Measurements from ENCODE around the gene C3orf49.

- TF ChIP-seq NFIC (IDR thresholded peaks at IDR 0.05) (no peak), REST (IDR thresholded peaks at IDR 0.05; ENCODE audit: borderline replicate concordance) (no peak), REST (CRISPR knock-in tag; IDR thresholded peaks at IDR 0.05; ENCODE audit: low read depth) (no peak), ZNF224 (CRISPR knock-in tag; IDR thresholded peaks at IDR 0.05) (no peak), IRF2 (CRISPR knock-in tag; IDR thresholded peaks at IDR 0.05) (no peak), MTA1 (IDR thresholded peaks at IDR 0.05; ENCODE audit: borderline replicate concordance) (no peak), ZFP36 (IDR thresholded peaks at IDR 0.05; ENCODE audit: low read depth, low read length, partially characterized antibody) (no peak), SIN3A (IDR thresholded peaks at IDR 0.05; ENCODE audit: borderline replicate concordance in 2 of 2, control insufficient read depth in 1 of 2, low read depth in 2 of 2, low read length in 2 of 2) (no peak), RFX5 (IDR thresholded peaks at IDR 0.05; ENCODE audit: low read depth, low read length) (no peak), BCOR (IDR thresholded peaks at IDR 0.05) (no peak), ZNF436 (CRISPR knock-in tag; IDR thresholded peaks at IDR 0.05) (no peak), CTCF (IDR thresholded peaks at IDR 0.05 in 2 of 3, conservative IDR thresholded peaks at IDR 0.05 in 1 of 3; ENCODE audit: insufficient read depth in 2 of 3, low read depth in 1 of 3, low read length in 3 of 3) (no peak)
Observed at GRCh38 chr3:63809607-63810006, 9.5 kb upstream of the C3orf49 start.

Measured in K562 (cell line).